IgD-negative memory B cell (primary cell): ENCODE measurements around the gene TPRG1. TPM values are rescaled to one million over a fixed set of nuclear protein-coding genes. Genes with fewer than 3 reads are reported as not detected.

Source experiments
- H3K27ac Mint-ChIP-seq, 3 donors: one replicate each; pipeline ENCODE4 v1.8.0; 2020 to 2022; ENCODE audit warnings: mild to moderate bottlenecking in 3 of 3, mixed read lengths in 3 of 3, moderate library complexity in 1 of 3
- H3K27me3 Mint-ChIP-seq: one replicate; pipeline ENCODE4 v1.8.0; 2021; ENCODE audit warnings: mixed read lengths
- H3K36me3 Mint-ChIP-seq: one replicate; pipeline ENCODE4 v1.8.0; 2020; ENCODE audit warnings: mild to moderate bottlenecking, mixed read lengths
- H3K4me1 Mint-ChIP-seq, 3 donors: one replicate each; pipeline ENCODE4 v1.8.0; 2020 to 2022; ENCODE audit warnings: mixed read lengths in 3 of 3, mild to moderate bottlenecking in 1 of 3
- H3K4me3 Mint-ChIP-seq, 4 donors: one replicate each; pipeline ENCODE4 v1.8.0; 2020 to 2022; ENCODE audit warnings: mild to moderate bottlenecking in 4 of 4, mixed read lengths in 4 of 4, moderate library complexity in 3 of 4
- H3K9me3 Mint-ChIP-seq, 3 donors: one replicate each; pipeline ENCODE4 v1.8.0; 2020 to 2021; ENCODE audit warnings: mixed read lengths in 3 of 3, mild to moderate bottlenecking in 1 of 3
- polyA plus RNA-seq: library from polyadenylated mRNA; unstranded; fragments of 300-500 nt; fragmentation: Illumina TruSeq; gene quantifications from one replicate; pipeline ENCODE4 v1.2.3, GENCODE V29; 2021

The TPRG1 gene
- polyA plus RNA-seq, 1 donor from 2014 or later = not detected

DNA sequence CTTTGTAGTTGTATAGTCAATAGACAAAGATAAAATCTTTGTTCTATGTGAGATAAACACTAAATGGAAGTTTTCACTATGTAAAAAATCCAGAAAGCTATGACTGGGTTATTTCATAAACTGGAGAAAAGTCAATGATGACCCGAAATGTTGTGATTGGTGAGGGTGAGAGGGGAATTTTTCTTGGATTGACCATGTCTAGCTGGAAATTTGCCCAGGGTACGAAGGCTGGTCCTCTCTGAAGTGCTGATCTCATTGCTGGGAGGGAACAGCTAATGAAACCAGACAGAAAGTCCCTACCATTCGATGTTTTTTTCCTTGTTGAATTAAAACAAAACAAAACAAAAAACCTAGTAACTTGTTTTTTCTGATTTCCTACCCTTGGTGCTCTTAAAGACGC, 14.3 kb downstream of the TPRG1 start:
- Mint-ChIP-seq H3K4me3 (no peak overlapping the region), H3K27ac (no peak overlapping the region), H3K36me3 (no peaks in the 10 kb centered on the region), H3K27me3 (peaks cover 2% of the 10 kb centered on the region), H3K9me3 (peaks cover 2 to 26% (median 19%) of the 10 kb centered on the region in 3 donors), H3K4me1 (no peaks in the 10 kb centered on the region)

DNA sequence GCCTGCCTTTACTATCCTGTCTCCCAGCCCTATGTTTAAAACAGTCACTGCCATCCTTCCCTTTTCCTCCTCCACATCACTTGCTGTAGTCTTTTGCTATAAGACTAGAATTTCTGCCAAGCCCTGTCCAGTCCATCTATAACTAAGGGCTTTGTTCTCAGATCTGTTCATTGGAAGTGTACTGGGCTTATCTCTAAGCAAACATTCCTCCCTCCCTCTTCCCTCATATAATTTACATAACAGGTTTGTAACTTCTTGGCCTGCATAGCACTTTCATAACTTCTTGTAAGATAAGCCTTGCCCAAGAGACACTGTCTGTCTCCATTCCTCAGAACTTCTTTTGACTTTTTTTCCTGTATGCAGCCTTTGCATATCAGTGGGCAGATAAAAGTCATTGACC, 16.7 kb downstream of the TPRG1 start:
- no peak overlapping the region for H3K4me3 Mint-ChIP-seq
- peaks cover 2% of the 10 kb centered on the region for H3K27me3 Mint-ChIP-seq
- no peaks in the 10 kb centered on the region for H3K4me1 Mint-ChIP-seq
- peaks cover 4% of the 10 kb centered on the region for H3K36me3 Mint-ChIP-seq
- H3K9me3 Mint-ChIP-seq = peaks cover 2 to 21% (median 17%) of the 10 kb centered on the region in 3 donors
- H3K27ac Mint-ChIP-seq = no peak overlapping the region

- Mint-ChIP-seq H3K27me3 (peaks cover 2% of the 10 kb centered on the region), H3K27ac (no peak overlapping the region), H3K9me3 (peaks cover 8 to 37% (median 21%) of the 10 kb centered on the region in 3 donors), H3K4me3 (no peak overlapping the region), H3K4me1 (no peaks in the 10 kb centered on the region), H3K36me3 (peaks cover 4% of the 10 kb centered on the region)
Measured at GRCh38 chr3:189192725-189193124, 21.0 kb downstream of the TPRG1 start.

DNA sequence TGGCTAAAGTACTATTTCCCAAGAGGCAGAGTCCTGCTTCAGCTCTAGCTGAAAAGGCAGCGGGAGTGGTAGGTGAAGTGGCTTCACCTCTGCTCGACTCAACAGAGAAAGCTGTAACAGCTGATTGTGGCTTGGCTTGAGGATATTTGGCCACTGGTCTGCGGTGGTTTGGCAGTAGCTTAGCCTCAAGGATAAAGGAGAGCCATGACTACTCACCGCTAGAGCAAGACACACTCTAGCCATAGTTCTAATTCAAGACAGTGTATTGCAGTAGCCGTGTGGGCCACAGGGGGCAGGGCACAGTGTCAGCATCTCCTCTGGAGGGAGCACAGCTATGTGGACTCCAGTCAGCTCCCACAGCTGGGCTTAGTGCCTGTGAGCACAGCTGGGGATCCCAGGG, 23.5 kb downstream of the TPRG1 start:
- Mint-ChIP-seq H3K36me3 (peaks cover 4% of the 10 kb centered on the region), H3K9me3 (peaks cover 11 to 37% (median 17%) of the 10 kb centered on the region in 3 donors), H3K27me3 (peaks cover 1% of the 10 kb centered on the region), H3K4me3 (no peak overlapping the region), H3K27ac (no peak overlapping the region), H3K4me1 (no peaks in the 10 kb centered on the region)

GRCh38 chr3:189202106-189202505, 30.3 kb downstream of the TPRG1 start:
- Mint-ChIP-seq H3K27ac (no peak overlapping the region), H3K4me3 (no peak overlapping the region), H3K4me1 (no peaks in the 10 kb centered on the region), H3K27me3 (peaks cover 11% of the 10 kb centered on the region), H3K9me3 (peaks cover 2 to 6% (median 4%) of the 10 kb centered on the region in 3 donors), H3K36me3 (no peaks in the 10 kb centered on the region)

- no peaks in the 10 kb centered on the region for H3K4me1 Mint-ChIP-seq
- H3K4me3 Mint-ChIP-seq = no peak overlapping the region
- H3K9me3 Mint-ChIP-seq = peaks cover 0 to 3% (median 0%) of the 10 kb centered on the region in 3 donors
- H3K27me3 Mint-ChIP-seq = peaks cover 12% of the 10 kb centered on the region
- no peak overlapping the region for H3K27ac Mint-ChIP-seq
- H3K36me3 Mint-ChIP-seq = no peaks in the 10 kb centered on the region
Measured at GRCh38 chr3:189202583-189202982, 30.8 kb downstream of the TPRG1 start.

- no peaks in the 10 kb centered on the region for H3K36me3 Mint-ChIP-seq
- no peaks in the 10 kb centered on the region for H3K9me3 Mint-ChIP-seq
- no peak overlapping the region for H3K4me3 Mint-ChIP-seq
- no peak overlapping the region for H3K27ac Mint-ChIP-seq
- H3K27me3 Mint-ChIP-seq = peaks cover 22% of the 10 kb centered on the region
- H3K4me1 Mint-ChIP-seq = no peaks in the 10 kb centered on the region
Measured at GRCh38 chr3:189204167-189204866, 32.5 kb downstream of the TPRG1 start.

GRCh38 chr3:189204937-189205336, 33.2 kb downstream of the TPRG1 start:
- H3K36me3 Mint-ChIP-seq = no peaks in the 10 kb centered on the region
- no peaks in the 10 kb centered on the region for H3K9me3 Mint-ChIP-seq
- H3K27me3 Mint-ChIP-seq = peaks cover 22% of the 10 kb centered on the region
- no peaks in the 10 kb centered on the region for H3K4me1 Mint-ChIP-seq
- no peak overlapping the region for H3K27ac Mint-ChIP-seq
- H3K4me3 Mint-ChIP-seq = no peak overlapping the region

- no peaks in the 10 kb centered on the region for H3K9me3 Mint-ChIP-seq
- H3K27me3 Mint-ChIP-seq = peaks cover 16% of the 10 kb centered on the region
- no peak overlapping the region for H3K27ac Mint-ChIP-seq
- no peak overlapping the region for H3K4me3 Mint-ChIP-seq
- no peaks in the 10 kb centered on the region for H3K4me1 Mint-ChIP-seq
- no peaks in the 10 kb centered on the region for H3K36me3 Mint-ChIP-seq
Measured at GRCh38 chr3:189210251-189210770, 38.5 kb downstream of the TPRG1 start.

DNA sequence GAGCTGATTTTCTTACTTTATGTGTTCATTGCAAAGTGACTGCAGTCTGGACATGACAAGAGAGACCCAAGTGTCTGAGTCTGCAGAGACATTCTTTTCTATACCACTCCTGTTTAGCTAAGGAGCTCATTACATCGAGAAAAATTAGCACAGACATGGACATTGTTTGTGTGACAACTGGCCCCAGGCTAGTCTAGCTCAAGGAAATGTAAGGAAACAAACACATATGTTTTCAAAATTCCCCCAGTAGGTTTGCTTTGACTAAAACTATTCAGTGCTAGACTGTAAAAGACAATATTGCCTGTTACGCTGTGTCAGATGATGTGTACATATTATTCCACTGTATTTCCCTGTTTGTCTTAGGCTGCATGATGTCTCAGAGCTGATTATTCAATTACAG, 40.9 kb downstream of the TPRG1 start:
- Mint-ChIP-seq H3K27me3 (peaks cover 12% of the 10 kb centered on the region), H3K9me3 (no peaks in the 10 kb centered on the region), H3K4me3 (no peak overlapping the region), H3K4me1 (no peaks in the 10 kb centered on the region), H3K36me3 (no peaks in the 10 kb centered on the region), H3K27ac (no peak overlapping the region)

GRCh38 chr3:189214651-189215050, 42.9 kb downstream of the TPRG1 start:
- peaks cover 4% of the 10 kb centered on the region for H3K27me3 Mint-ChIP-seq
- H3K9me3 Mint-ChIP-seq = no peaks in the 10 kb centered on the region
- H3K4me3 Mint-ChIP-seq = no peak overlapping the region
- no peaks in the 10 kb centered on the region for H3K4me1 Mint-ChIP-seq
- H3K36me3 Mint-ChIP-seq = no peaks in the 10 kb centered on the region
- H3K27ac Mint-ChIP-seq = no peak overlapping the region

- H3K9me3 Mint-ChIP-seq = no peaks in the 10 kb centered on the region
- no peak overlapping the region for H3K4me3 Mint-ChIP-seq
- no peaks in the 10 kb centered on the region for H3K4me1 Mint-ChIP-seq
- no peak overlapping the region for H3K27ac Mint-ChIP-seq
- H3K36me3 Mint-ChIP-seq = peaks cover 2% of the 10 kb centered on the region
- peaks cover 6% of the 10 kb centered on the region for H3K27me3 Mint-ChIP-seq
Measured at GRCh38 chr3:189222927-189223636, 51.3 kb downstream of the TPRG1 start.

DNA sequence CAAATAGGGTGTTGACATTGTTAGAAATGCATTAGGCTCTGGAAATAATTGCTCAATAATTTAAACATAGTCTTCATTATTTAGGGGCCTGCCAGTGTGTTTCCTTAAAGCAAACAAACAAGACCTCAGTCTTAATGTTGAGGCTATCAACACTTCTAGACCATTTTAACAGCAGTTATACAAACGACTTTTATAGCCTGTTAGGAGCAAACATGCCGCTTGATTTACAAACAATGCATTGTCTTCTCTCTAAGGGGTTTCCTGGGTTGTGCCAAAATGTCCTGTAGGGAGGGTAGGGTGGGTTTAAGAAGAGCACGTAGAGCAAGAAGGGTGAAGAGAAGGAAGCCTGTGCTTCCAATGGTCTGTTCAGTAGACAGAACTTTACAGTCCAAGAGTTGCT, 53.7 kb downstream of the TPRG1 start:
- no peak overlapping the region for H3K4me3 Mint-ChIP-seq
- no peak overlapping the region for H3K27ac Mint-ChIP-seq

DNA sequence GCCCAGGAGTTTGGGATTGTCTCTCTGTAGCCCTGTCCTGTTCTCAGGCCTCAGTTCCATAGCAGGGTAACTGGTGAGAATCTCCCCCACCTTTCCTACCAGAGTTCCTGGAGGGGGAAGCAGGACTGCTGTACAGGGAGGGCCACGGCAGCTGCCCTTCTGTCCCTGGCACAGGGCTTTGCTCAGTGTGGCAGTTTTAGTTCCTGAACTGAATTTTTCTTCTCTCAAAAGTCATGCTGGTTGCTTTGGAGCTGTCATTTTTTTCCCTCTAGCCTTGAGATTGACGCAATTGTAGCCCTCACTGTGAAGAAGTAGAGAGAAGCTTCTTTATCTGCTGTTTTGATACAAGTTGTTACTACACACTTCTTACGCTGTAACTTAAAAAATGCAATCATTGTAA, 55.5 kb downstream of the TPRG1 start:
- H3K4me1 Mint-ChIP-seq = peaks cover 0 to 4% (median 3%) of the 10 kb centered on the region in 3 donors
- H3K4me3 Mint-ChIP-seq = no peak overlapping the region
- H3K27me3 Mint-ChIP-seq = peaks cover 6% of the 10 kb centered on the region
- H3K36me3 Mint-ChIP-seq = peaks cover 2% of the 10 kb centered on the region
- H3K9me3 Mint-ChIP-seq = no peaks in the 10 kb centered on the region
- H3K27ac Mint-ChIP-seq = no peak overlapping the region

More for the DNA sequence above, 53.7 kb downstream of the TPRG1 start:
- Mint-ChIP-seq H3K4me1 (peaks cover 0 to 4% (median 3%) of the 10 kb centered on the region in 3 donors), H3K36me3 (peaks cover 2% of the 10 kb centered on the region), H3K9me3 (no peaks in the 10 kb centered on the region), H3K27me3 (peaks cover 4% of the 10 kb centered on the region)

DNA sequence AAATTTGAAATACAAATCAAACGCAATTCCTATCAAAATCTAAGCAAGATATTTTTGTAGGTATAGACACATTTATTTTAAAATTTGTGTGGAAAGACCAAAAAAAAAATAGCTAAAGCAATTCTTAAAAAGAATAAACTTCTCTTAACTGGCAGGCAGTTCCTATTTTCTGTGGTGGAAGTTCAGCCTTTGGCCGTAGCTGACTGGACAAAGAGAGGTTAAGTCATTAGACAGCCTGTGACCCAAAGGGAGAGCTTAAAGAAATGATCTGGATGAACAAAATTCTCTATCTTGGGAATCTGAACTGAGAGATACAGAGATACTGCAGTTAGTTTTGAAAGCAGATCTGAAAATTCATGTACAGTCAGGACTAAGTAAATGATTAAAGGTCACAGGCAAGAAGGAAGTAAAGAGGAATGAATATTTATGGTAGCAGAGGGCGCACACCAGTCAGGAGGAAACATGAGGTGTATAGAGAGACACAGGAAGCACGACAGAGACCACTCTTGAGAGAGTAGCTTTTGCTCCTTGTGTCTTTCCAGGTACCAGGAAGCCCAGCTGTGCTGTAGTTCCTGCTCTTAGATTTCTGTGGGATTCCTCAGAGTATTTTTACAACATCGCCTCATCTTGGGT, 57.5 kb downstream of the TPRG1 start:
- H3K27me3 Mint-ChIP-seq = peaks cover 6% of the 10 kb centered on the region
- no peak overlapping the region for H3K27ac Mint-ChIP-seq
- no peaks in the 10 kb centered on the region for H3K9me3 Mint-ChIP-seq
- peaks cover 0 to 4% (median 3%) of the 10 kb centered on the region in 3 donors for H3K4me1 Mint-ChIP-seq
- no peaks in the 10 kb centered on the region for H3K36me3 Mint-ChIP-seq
- no peak overlapping the region for H3K4me3 Mint-ChIP-seq
